GM23248 (cell line): Measurements from ENCODE around the gene RABGAP1L. TPM values are rescaled to one million over a fixed set of nuclear protein-coding genes. Genes with fewer than 3 reads are reported as not detected.
"Not testable (repeated sequence)": the region's sequence is repeated elsewhere in the genome, so short reads cannot be mapped to it uniquely, and the experiment has no call there.

ENCODE experiments used
- DNase-seq: peaks from one replicate; pipeline ENCODE4 v3.0.0-alpha.2; 2015
- H2AFZ ChIP-seq: fragments of 200-600 bp; sonication (generic); 2 replicates; pipeline ENCODE4 v1.6.1; 2016; ENCODE audit warnings: antibody characterized with exemption
- H3F3A ChIP-seq: fragments of 200-600 bp; sonication (generic); 2 replicates; pipeline ENCODE4 v1.6.1; 2016; ENCODE audit warnings: mild to moderate bottlenecking, antibody characterized with exemption, mixed run types; ENCODE audit not compliant: insufficient read depth
- H3K27ac ChIP-seq: fragments of 200-600 bp; sonication (generic); 2 replicates; pipeline ENCODE4 v1.5.1; 2016; ENCODE audit warnings: mild to moderate bottlenecking
- H3K27me3 ChIP-seq: fragments of 200-600 bp; sonication (generic); replicated peaks from 2 replicates; pipeline ENCODE4 v1.6.1; 2016; ENCODE audit warnings: mild to moderate bottlenecking; ENCODE audit not compliant: insufficient read depth
- H3K36me3 ChIP-seq: fragments of 200-600 bp; sonication (generic); 2 replicates; pipeline ENCODE4 v1.6.1; 2016; ENCODE audit warnings: low read depth, mild to moderate bottlenecking
- H3K4me1 ChIP-seq: fragments of 200-600 bp; sonication (generic); 2 replicates; pipeline ENCODE4 v1.6.1; 2016; ENCODE audit warnings: mild to moderate bottlenecking; ENCODE audit not compliant: insufficient read depth
- H3K4me2 ChIP-seq: fragments of 200-600 bp; sonication (generic); one replicate; pipeline ENCODE4 v1.6.1; 2016; ENCODE audit warnings: mild to moderate bottlenecking; ENCODE audit not compliant: unreplicated experiment
- H3K4me3 ChIP-seq: fragments of 200-600 bp; sonication (generic); 2 replicates; pipeline ENCODE4 v1.5.1; 2016; ENCODE audit warnings: mild to moderate bottlenecking
- H3K79me2 ChIP-seq: fragments of 200-600 bp; sonication (generic); 2 replicates; pipeline ENCODE4 v1.6.1; 2016; ENCODE audit warnings: mild to moderate bottlenecking; ENCODE audit not compliant: insufficient read depth
- H3K9ac ChIP-seq: fragments of 200-600 bp; sonication (generic); 2 replicates; pipeline ENCODE4 v1.6.1; 2016; ENCODE audit warnings: mild to moderate bottlenecking
- H3K9me2 ChIP-seq: fragments of 200-600 bp; sonication (generic); 2 replicates; pipeline ENCODE4 v1.6.1; 2016; ENCODE audit warnings: mixed run types, mild to moderate bottlenecking, moderate library complexity; ENCODE audit not compliant: insufficient read depth
- H3K9me3 ChIP-seq: fragments of 200-600 bp; sonication (generic); one replicate; pipeline ENCODE4 v1.6.1; 2017; ENCODE audit warnings: low read depth
- H4K20me1 ChIP-seq: fragments of 200-600 bp; sonication (generic); 2 replicates; pipeline ENCODE4 v1.6.0; 2016; ENCODE audit not compliant: insufficient read depth
- EZH2 ChIP-seq: fragments of 200-600 bp; sonication (generic); IDR thresholded peaks from 2 replicates; pipeline ENCODE4 v1.6.1; 2018; ENCODE audit warnings: antibody characterized with exemption, mild to moderate bottlenecking; ENCODE audit not compliant: insufficient read depth, poor library complexity, severe bottlenecking
- EZH2phosphoT487 ChIP-seq: fragments of 200-600 bp; sonication (generic); IDR thresholded peaks from 2 replicates; pipeline ENCODE4 v1.6.1; 2018; ENCODE audit warnings: antibody characterized with exemption, moderate library complexity, mild to moderate bottlenecking, low read depth; ENCODE audit not compliant: insufficient read depth
- WGBS, 2 experiments: methylation state at CpG; one replicate each; pipeline ENCODE4 v1.1.6; 2015 to 2017; ENCODE audit warnings: low lambda C conversion rate in 2 of 2, low coverage in 1 of 2; ENCODE audit errors: missing lambda C conversion rate in 2 of 2; 5-methylcytosine and 5-hydroxymethylcytosine counted together
- in situ Hi-C: fragments of 300-500 bp; cut with MboI; formaldehyde crosslinking; loops from 2 replicates; pipeline ENCODE4 v1.15.0; 2020
- polyA plus RNA-seq: library from polyadenylated mRNA; unstranded; fragments of >200 nt; fragmentation: Nextera tagmentation; extraction: Ambion mirVana; gene quantifications from 2 replicates; pipeline ENCODE4 v1.2.1, GENCODE V29; 2016
- total RNA-seq: library from RNA; depleted of rRNA; stranded (reverse); fragments of >200 nt; shearing (Covaris generic); gene quantifications from 2 replicates; pipeline ENCODE4 v1.2.3, GENCODE V29; 2014

RABGAP1L gene
- total and polyA plus RNA-seq, 2 experiments from 2014 or later, result 13.7 to 21.6 TPM

DNA sequence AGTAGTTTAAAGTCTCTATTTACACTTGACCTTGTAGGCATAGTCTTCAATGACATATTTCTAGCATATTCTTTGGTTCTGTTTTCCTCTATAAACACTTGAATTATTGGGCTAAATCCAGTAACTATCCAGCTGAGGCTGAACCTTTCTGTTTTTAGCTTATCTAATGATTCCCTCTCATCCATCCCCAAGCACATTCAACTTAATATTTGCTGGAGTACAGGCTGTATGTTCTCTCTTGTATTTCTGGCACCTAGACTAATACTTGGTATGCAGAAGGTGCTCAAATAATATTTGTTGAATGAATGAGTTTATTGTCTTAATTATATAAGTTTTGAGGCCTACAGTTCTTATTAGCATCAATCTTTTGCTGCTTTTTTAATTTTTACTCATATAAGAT lies 88.7 kb downstream of the RABGAP1L start:
- H3K36me3 ChIP-seq, result no peaks in the 10 kb centered on the region
- TF ChIP-seq EZH2phosphoT487, result no peak
- no peak for TF ChIP-seq EZH2

GRCh38 chr1:174256386-174256785 lies 97.1 kb downstream of the RABGAP1L start:
- H3K36me3 ChIP-seq, H4K20me1 ChIP-seq, H3K4me3 ChIP-seq, H3K4me2 ChIP-seq, DNase-seq, H3K9me3 ChIP-seq, H3K79me2 ChIP-seq, H3K27ac ChIP-seq, H3K4me1 ChIP-seq, H3K9ac ChIP-seq, H3K27me3 ChIP-seq, H3K9me2 ChIP-seq, H2AFZ ChIP-seq, H3F3A ChIP-seq: not testable (repeated sequence)
- WGBS, 2 experiments, result 97 to 99% methylated on average over 14 of the region's 14 CpGs
- in situ Hi-C loops, result loop anchor here (25.0 kb wide), 1 partner anchor 731 kb away; the partner anchor contains the start of gene CACYBP

More for the DNA sequence above, 88.7 kb downstream of the RABGAP1L start:
- Histone ChIP-seq H2AFZ (no peak overlapping the region), H3K9ac (no peak overlapping the region), H4K20me1 (no peaks in the 10 kb centered on the region), H3K9me3 (no peaks in the 10 kb centered on the region), H3F3A (no peaks in the 10 kb centered on the region), H3K27me3 (no peaks in the 10 kb centered on the region), H3K27ac (no peak overlapping the region), H3K4me2 (no peak overlapping the region), H3K4me1 (no peaks in the 10 kb centered on the region), H3K79me2 (no peaks in the 10 kb centered on the region), H3K9me2 (no peaks in the 10 kb centered on the region), H3K4me3 (no peak overlapping the region)
- DNase-seq, result no peak
- in situ Hi-C loops, result no loop called here

DNA sequence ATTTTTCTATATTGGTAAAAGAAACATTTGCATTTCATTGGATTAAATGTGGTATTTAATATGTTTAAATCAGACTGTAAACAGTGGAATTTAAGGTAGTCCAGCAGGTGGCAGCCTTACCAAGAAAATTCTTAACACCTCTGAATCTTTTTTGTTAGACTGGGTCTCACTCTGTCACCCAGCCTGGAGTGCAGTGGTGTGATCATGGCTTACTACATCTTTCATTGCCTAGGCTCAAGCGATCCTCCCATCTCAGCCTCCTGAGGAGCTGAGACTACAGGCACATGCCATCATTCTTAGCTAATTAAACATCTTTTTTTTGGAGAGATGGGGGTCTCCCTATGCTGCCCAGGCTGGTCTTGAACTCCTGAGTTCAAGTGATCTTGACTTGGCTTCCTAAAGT lies 98.8 kb downstream of the RABGAP1L start:
- Histone ChIP-seq H3K79me2 (no peaks in the 10 kb centered on the region), H2AFZ (no peak overlapping the region), H3K9ac (no peak overlapping the region), H3K9me2 (no peaks in the 10 kb centered on the region), H3K27ac (no peak overlapping the region), H3F3A (no peaks in the 10 kb centered on the region), H3K27me3 (no peaks in the 10 kb centered on the region), H3K4me2 (no peak overlapping the region), H3K4me3 (no peak overlapping the region), H4K20me1 (no peaks in the 10 kb centered on the region), H3K36me3 (no peaks in the 10 kb centered on the region), H3K9me3 (no peaks in the 10 kb centered on the region), H3K4me1 (no peaks in the 10 kb centered on the region)
- in situ Hi-C loops, result loop anchor here (25.0 kb wide), 1 partner anchor 729 kb away; the partner anchor contains the start of gene CACYBP
- TF ChIP-seq EZH2 (no peak), EZH2phosphoT487 (no peak)
- DNase-seq, result peak; percentile 57
- 33 to 69% methylated on average over 1 of the region's 1 CpG for WGBS, 2 experiments

- Histone ChIP-seq H3K27ac (no peak overlapping the region), H3K4me1 (no peaks in the 10 kb centered on the region), H3K9me3 (no peaks in the 10 kb centered on the region), H3K4me2 (no peak overlapping the region), H3K9me2 (no peaks in the 10 kb centered on the region), H3K79me2 (no peaks in the 10 kb centered on the region), H3K27me3 (no peaks in the 10 kb centered on the region), H3K4me3 (no peak overlapping the region), H2AFZ (no peak overlapping the region), H4K20me1 (no peaks in the 10 kb centered on the region), H3F3A (no peaks in the 10 kb centered on the region), H3K36me3 (no peaks in the 10 kb centered on the region), H3K9ac (no peak overlapping the region)
- TF ChIP-seq EZH2 (no peak), EZH2phosphoT487 (no peak)
- in situ Hi-C loops, result loop anchor here (5.0 to 25.0 kb wide), 2 partner anchors 460 to 725 kb away; partner anchors contain the start of gene CACYBP
- 53 to 66% methylated on average over 3 of the region's 3 CpGs for WGBS, 2 experiments
- peak; percentile 66 for DNase-seq
Observed at GRCh38 chr1:174262349-174263241, 103.3 kb downstream of the RABGAP1L start.
